DND-41 (cell line): ENCODE results near the gene RNF39.

Source experiments
- EZH2 ChIP-seq: IDR thresholded peaks from 3 replicates; pipeline ENCODE4 v1.6.1; 2012; ENCODE audit warnings: borderline replicate concordance, low read depth, mild to moderate bottlenecking, moderate library complexity, low read length, inconsistent platforms; ENCODE audit not compliant: severe bottlenecking
- TF ChIP-seq, protein P1 (sequence below): IDR thresholded peaks from 2 replicates; pipeline ENCODE4 v1.5.1; 2012; ENCODE audit warnings: borderline replicate concordance, low read length, moderate library complexity, mild to moderate bottlenecking; ENCODE audit not compliant: poor library complexity, severe bottlenecking; ENCODE audit errors: extremely low read depth

DNA sequence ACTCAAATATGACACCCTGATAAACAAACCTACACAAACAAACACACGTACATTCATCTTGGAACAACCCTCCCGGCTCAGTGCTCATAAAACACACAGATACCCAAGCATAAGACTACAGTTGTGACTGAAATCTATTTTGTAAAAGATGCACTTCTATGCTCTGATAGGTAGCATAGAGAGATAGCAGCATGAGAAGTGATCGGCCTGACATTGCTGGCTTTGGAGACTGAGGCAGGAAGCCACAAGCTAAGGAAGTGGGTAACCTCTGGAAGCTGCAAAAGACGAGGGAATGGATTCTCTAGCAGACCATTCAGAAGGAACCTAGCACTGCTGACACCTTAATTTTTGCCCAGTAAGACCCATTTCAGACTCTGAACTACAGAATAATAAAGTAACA, 1.6 kb upstream of the RNF39 start:
- TF ChIP-seq, protein P1, sequence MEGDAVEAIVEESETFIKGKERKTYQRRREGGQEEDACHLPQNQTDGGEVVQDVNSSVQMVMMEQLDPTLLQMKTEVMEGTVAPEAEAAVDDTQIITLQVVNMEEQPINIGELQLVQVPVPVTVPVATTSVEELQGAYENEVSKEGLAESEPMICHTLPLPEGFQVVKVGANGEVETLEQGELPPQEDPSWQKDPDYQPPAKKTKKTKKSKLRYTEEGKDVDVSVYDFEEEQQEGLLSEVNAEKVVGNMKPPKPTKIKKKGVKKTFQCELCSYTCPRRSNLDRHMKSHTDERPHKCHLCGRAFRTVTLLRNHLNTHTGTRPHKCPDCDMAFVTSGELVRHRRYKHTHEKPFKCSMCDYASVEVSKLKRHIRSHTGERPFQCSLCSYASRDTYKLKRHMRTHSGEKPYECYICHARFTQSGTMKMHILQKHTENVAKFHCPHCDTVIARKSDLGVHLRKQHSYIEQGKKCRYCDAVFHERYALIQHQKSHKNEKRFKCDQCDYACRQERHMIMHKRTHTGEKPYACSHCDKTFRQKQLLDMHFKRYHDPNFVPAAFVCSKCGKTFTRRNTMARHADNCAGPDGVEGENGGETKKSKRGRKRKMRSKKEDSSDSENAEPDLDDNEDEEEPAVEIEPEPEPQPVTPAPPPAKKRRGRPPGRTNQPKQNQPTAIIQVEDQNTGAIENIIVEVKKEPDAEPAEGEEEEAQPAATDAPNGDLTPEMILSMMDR: no peak
- TF ChIP-seq EZH2: no peak
